GM10266 (cell line): Measurements from ENCODE around the gene IMMP2L.

Source experiments
- DNase-seq: peaks from one replicate; pipeline ENCODE4 v3.0.0; 2012; ENCODE audit errors: extremely low spot score
- TF ChIP-seq, protein P1 (sequence below): IDR thresholded peaks from 2 replicates; pipeline ENCODE4 v1.5.1; 2012; ENCODE audit warnings: mild to moderate bottlenecking, low read depth; ENCODE audit not compliant: control insufficient read depth, insufficient read depth; ENCODE audit errors: missing control alignments

Gene IMMP2L

DNA sequence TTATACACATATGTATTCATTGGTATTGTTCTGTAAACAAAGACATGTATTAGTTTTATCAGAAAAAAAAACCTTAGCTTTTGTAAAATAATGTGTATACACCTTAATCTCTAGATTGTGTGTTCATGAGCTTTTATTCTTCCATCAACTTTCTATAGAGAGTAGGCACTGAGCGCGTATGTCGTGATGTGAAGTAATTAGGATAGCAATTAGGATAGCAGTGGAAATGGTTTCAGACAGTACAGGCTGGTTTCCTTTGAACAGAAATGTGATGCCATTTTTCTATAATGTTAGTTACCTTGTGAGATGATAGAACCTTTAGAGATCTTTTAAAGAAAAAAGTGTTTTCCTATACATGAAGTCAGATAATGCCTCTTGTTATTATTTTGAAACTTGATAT lies 709.0 kb downstream of the IMMP2L start:
- TF ChIP-seq, protein P1, sequence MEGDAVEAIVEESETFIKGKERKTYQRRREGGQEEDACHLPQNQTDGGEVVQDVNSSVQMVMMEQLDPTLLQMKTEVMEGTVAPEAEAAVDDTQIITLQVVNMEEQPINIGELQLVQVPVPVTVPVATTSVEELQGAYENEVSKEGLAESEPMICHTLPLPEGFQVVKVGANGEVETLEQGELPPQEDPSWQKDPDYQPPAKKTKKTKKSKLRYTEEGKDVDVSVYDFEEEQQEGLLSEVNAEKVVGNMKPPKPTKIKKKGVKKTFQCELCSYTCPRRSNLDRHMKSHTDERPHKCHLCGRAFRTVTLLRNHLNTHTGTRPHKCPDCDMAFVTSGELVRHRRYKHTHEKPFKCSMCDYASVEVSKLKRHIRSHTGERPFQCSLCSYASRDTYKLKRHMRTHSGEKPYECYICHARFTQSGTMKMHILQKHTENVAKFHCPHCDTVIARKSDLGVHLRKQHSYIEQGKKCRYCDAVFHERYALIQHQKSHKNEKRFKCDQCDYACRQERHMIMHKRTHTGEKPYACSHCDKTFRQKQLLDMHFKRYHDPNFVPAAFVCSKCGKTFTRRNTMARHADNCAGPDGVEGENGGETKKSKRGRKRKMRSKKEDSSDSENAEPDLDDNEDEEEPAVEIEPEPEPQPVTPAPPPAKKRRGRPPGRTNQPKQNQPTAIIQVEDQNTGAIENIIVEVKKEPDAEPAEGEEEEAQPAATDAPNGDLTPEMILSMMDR = no peak

DNA sequence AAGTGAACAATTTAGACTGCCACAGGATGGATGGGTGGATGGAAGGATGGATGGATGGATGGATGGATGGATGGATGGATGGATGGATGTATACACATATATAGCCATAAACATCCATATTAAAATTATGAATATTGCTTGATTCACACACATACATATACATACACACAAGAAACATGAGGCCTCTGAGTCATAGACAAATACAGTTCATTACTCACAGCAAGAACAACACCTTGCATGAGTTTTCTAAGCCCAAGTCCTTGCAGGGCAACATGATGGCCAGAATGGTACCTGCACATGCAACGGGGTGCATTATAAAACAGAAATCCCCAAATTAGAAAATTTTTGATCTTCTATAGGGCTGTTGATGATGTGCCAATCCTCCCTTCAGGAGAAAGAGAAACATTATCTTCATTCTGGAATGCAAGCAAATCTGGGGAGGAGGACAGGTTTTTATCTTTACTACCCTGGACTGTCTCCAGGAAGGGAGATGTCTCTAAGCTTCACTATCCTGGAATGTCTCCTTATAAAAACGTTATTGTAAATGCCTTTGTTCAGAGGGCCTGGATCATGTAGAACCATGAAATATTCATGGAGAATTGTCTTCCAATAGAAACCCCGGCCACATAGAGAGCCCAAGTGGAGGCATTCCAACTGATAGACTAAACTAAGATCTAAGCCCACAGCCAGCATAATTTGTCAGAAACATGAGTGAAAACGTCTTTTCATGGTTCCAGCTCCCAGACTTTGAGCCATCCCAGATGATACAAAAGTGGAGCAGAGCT lies 709.9 kb downstream of the IMMP2L start:
- no peak for DNase-seq

More for the DNA sequence above, 709.0 kb downstream of the IMMP2L start:
- DNase-seq = no peak

DNA sequence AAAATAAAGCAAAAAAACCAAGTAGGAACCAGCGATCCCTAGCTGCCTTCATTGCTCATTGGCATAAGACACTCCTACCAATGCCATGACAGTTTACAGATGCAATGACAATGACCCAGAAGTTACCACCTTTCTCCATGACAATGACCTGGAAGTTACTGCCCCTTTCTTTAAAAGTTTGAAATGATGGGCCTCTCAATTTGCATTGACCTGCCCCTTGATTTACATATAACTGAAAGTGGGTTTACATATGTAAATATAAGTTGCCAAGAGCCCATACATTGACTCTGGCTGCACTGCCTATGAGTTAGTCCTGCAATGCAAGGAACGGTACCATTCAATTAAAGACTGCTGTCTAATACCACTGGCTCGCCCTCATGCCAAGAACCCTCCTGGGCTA lies 712.1 kb downstream of the IMMP2L start:
- DNase-seq = no peak
- TF ChIP-seq, protein P1 = no peak

More for the DNA sequence above, 709.9 kb downstream of the IMMP2L start:
- TF ChIP-seq, protein P1 = no peak

DNA sequence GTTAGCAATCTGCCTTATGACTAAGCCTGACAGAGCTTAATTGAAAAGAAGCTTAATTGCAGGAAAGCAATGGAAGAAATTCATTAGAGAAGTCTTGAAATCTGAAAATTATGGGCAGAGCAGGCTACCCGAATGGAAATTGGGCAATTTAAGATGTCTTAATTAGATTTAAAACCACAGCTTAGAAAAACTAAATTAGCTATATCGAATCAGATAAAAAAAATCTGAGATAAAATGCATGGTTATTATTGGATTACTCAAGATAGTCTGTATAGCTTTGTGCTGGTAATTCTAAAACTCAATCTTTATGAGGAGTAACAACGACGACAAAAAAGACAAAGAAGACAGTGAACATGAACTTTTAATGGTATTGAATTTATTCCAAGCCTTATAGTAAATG lies 719.5 kb downstream of the IMMP2L start:
- TF ChIP-seq, protein P1 = no peak
- DNase-seq = no peak

DNA sequence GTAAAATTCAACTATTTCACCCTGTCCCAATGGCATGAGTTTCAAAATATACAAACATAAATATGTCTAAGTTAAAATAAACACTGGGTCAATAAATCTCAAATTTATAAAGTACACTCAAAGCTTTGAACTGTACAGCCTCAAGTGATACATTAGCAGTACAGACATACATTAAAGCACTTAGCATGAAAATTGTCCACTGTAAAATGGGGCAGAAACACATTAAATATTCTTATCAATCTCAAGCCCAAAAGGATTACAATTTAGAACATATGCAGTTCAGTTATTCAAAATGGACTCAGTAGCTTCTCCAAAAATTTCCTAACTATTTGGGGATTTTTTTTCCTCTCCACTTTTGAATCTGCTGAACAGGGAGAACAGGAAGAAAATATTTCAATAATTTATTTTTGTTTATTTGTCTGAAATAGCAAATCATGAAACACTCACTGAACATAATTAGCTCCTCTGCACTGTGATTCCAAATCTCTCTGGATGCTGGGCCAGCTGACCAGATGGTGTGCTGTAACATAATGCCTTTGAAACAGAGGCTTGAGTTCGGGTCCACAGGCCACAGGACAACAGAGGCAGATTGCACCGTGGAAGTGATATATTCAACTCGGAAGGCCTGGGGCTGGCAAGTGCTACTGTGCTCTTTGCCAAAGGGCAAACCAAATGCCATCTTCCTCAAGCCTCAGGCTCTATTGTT lies 720.3 kb downstream of the IMMP2L start:
- TF ChIP-seq, protein P1 = no peak

DNA sequence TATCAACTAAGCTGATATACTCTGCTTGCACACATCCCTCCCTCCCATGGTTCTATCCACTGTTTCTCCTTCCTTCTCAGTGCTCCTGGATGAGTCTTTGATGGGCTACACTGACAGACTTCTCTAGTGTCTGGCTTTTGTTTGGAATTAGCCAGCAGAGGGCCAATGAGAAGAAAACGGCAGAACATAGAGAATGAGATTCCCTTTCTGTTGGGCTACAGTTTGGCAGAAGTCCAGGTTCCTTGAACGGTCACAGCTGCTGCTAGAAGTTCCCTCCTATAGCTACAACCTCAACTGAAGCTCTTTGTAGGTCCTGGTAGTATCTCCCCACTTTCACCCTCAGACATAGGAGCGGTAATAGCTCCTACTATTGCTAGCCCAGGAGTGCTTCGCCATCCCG lies 722.4 kb downstream of the IMMP2L start:
- no peak for DNase-seq
- TF ChIP-seq, protein P1 = no peak

More for the DNA sequence above, 720.3 kb downstream of the IMMP2L start:
- DNase-seq = no peak

DNA sequence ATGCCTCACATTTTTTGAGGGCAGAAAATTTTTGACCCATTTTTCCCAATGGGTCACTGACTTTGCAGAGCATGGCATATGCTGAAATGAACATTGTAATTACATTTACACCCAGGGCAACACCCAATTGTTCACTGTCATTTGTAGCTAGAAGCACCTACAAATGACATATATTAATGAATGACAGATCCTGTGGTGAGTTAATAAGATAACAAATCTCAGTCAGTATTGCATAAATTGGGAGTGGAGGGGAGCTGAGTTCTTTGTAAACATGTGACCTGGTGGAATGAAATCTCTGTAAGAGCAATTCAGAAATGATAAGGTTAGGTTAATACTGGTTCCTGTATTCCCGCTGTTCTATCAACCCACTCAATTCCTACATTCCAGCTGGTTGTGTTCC lies 726.4 kb downstream of the IMMP2L start:
- TF ChIP-seq, protein P1 = no peak
- DNase-seq = no peak
